ENCODE results near the gene TMPRSS13. TPM values are rescaled to one million over a fixed set of nuclear protein-coding genes. Genes with fewer than 3 reads are reported as not detected.

Gene TMPRSS13
- total RNA-seq, 4 donors from 2014 or later: 0.13 to 0.67 (median 0.31) TPM; not detected in 1

DNA sequence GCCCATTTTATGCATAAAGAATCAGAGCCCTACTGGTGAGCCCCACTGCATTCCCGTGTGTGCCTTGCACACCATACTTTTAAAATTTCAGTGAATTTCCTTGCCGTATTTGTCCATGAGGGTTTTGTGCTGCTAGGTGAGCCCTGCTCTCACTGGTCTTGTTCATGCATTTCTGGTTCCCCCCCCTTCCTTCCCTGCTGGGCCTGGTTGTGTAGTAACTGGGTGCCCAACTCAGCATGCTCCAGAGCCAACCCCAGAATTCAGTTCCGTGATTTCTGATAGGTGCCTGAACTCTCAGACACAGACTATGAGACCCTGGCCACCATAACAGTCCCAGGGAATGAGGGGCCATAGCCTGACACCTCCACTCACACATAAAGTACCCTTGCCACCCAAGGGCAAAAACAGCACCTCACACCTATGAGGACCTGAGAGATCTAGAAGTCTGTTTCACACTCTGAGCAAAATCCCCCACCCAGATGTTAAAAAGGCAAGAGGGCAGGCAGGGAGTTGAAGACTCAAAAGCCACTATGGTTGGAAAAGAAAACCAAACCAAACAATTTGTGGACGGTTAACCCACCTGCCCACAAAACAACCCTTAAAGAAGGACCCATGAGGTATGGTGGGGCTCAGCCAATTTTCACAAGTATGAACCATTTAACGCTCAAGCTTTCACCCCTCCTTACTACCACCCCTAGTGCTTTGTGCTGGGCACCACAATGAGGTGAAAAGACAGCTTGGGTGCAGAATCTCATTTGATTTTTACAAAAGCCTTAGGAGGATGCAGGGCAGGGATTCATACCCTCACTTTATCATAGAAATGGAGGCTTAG lies 40.2 kb upstream of the TMPRSS13 start:
- ATAC-seq: no peak
- Histone ChIP-seq H3K27ac (no peak overlapping the region), H3K4me1 (no peaks in the 10 kb centered on the region), H3K27me3 (peaks cover 24% of the 10 kb centered on the region), H3K9me3 (no peaks in the 10 kb centered on the region), H3K4me3 (no peak overlapping the region), H3K36me3 (no peaks in the 10 kb centered on the region)
- TF ChIP-seq POLR2AphosphoS5 (IDR thresholded peaks at IDR 0.05) (no peak), POLR2A (IDR thresholded peaks at IDR 0.05) (no peak), EP300 (IDR thresholded peaks at IDR 0.05) (no peak)
- TF ChIP-seq, protein P1, sequence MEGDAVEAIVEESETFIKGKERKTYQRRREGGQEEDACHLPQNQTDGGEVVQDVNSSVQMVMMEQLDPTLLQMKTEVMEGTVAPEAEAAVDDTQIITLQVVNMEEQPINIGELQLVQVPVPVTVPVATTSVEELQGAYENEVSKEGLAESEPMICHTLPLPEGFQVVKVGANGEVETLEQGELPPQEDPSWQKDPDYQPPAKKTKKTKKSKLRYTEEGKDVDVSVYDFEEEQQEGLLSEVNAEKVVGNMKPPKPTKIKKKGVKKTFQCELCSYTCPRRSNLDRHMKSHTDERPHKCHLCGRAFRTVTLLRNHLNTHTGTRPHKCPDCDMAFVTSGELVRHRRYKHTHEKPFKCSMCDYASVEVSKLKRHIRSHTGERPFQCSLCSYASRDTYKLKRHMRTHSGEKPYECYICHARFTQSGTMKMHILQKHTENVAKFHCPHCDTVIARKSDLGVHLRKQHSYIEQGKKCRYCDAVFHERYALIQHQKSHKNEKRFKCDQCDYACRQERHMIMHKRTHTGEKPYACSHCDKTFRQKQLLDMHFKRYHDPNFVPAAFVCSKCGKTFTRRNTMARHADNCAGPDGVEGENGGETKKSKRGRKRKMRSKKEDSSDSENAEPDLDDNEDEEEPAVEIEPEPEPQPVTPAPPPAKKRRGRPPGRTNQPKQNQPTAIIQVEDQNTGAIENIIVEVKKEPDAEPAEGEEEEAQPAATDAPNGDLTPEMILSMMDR (IDR thresholded peaks at IDR 0.05): no peak
- 90 to 100% methylated on average over 2 to 4 of the region's 5 CpGs for WGBS, 2 donors (ENCODE audit: low coverage in 1 of 2)

DNA sequence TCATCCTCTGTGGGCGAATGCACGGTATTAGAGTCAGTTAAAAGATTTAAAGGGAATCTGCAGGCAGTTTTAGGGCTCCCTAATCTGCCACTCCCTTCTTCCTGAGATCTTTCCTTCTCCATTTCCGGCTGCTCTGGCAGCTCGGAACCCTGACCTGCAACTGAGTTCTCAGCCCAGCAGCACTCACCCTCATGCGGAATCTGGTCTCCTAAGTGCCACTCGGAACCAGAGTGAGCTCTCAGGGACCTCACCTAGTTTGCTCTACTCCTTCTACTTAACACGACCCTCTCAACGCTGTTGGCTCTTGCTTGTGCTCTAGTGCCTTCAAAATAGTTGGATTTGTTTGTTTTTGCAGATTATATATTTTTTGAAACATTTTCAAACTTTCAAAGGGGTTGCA lies 37.7 kb upstream of the TMPRSS13 start:
- no peak overlapping the region for H3K27ac ChIP-seq
- no peaks in the 10 kb centered on the region for H3K36me3 ChIP-seq
- WGBS, 2 donors (ENCODE audit: low coverage in 1 of 2): 65 to 78% methylated on average over 2 to 8 of the region's 8 CpGs
- H3K4me3 ChIP-seq: no peak overlapping the region
- H3K4me1 ChIP-seq: no peaks in the 10 kb centered on the region
- no peak for ATAC-seq
- H3K27me3 ChIP-seq: peaks cover 13% of the 10 kb centered on the region
- no peak for TF ChIP-seq EP300 (IDR thresholded peaks at IDR 0.05)
- no peak for TF ChIP-seq POLR2AphosphoS5 (IDR thresholded peaks at IDR 0.05)
- no peak for TF ChIP-seq POLR2A (IDR thresholded peaks at IDR 0.05)
- TF ChIP-seq, protein P1 (IDR thresholded peaks at IDR 0.05): no peak
- no peaks in the 10 kb centered on the region for H3K9me3 ChIP-seq

DNA sequence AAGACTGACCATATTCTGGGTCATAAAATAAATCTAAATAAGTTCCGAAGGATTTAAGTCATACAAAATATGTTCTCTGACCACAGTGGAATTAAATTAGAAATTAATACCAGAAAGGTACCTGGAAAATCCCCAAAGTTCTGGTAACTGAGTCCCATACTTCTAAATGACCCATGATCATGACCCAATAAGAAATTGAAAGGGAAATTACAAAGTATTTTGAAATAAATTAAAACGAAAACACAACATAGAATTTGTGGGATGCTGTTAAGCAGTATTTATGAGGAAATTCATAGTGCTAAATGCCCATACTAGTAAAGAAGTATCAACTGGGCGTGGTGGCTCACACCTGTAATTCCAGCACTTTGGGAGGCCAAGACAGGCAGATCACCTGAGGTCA lies 33.6 kb upstream of the TMPRSS13 start:
- Histone ChIP-seq H3K36me3 (no peaks in the 10 kb centered on the region), H3K4me1 (no peaks in the 10 kb centered on the region), H3K27ac (no peak overlapping the region), H3K27me3 (no peaks in the 10 kb centered on the region), H3K4me3 (no peak overlapping the region), H3K9me3 (no peaks in the 10 kb centered on the region)
- no peak for ATAC-seq
- TF ChIP-seq POLR2AphosphoS5 (IDR thresholded peaks at IDR 0.05) (no peak), POLR2A (IDR thresholded peaks at IDR 0.05) (no peak), EP300 (IDR thresholded peaks at IDR 0.05) (no peak)
- TF ChIP-seq, protein P1 (IDR thresholded peaks at IDR 0.05): no peak
- 93 to 96% methylated on average over 3 of the region's 3 CpGs for WGBS, 2 donors (ENCODE audit: low coverage in 1 of 2)

DNA sequence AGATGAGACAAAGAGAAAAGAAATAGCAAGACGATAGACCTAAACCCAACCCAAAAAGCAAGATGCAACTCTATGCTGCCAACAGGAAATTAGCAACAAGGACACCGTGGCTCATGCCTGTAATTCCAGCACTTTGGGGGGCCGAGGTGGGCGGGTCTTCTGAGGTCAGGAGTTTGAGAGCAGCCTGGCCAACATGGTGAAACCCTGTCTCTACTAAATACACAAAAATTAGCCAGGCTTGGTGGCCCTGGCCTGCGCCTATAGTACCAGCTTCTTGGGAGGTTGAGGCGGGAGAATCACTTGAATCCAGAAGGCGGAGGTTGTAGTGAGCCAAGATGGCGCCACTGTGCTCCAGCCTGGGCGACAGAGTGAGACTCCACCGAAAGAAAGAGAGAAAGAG lies 32.7 kb upstream of the TMPRSS13 start:
- Histone ChIP-seq H3K36me3 (no peaks in the 10 kb centered on the region), H3K27me3 (no peaks in the 10 kb centered on the region), H3K27ac (no peak overlapping the region), H3K9me3 (peaks cover 0 to 4% (median 0%) of the 10 kb centered on the region in 3 donors), H3K4me3 (no peak overlapping the region), H3K4me1 (no peaks in the 10 kb centered on the region)
- WGBS, 2 donors (ENCODE audit: low coverage in 1 of 2): 87 to 94% methylated on average over 3 to 9 of the region's 10 CpGs
- no peak for ATAC-seq
- TF ChIP-seq, protein P1 (IDR thresholded peaks at IDR 0.05): no peak
- TF ChIP-seq POLR2A (IDR thresholded peaks at IDR 0.05) (no peak), POLR2AphosphoS5 (IDR thresholded peaks at IDR 0.05) (no peak), EP300 (IDR thresholded peaks at IDR 0.05) (no peak)

DNA sequence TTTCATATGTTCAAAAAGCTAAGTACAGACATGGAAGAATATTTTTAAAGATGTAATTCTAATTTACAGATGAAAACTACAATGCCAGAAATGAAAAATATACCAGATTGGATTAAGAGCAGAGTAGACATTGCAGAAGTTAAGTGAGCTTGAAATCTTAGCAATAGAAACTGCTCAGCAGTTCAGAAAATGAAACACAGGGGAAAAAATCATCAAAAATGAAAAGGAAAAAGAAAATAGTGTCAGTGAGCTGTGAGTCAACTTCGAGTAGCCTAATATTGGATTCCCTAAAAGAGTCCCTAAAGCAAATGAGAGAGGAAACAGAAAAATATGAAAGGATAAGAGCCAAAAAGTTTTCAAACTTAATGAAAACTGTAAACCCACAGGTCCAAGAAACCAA lies 31.2 kb upstream of the TMPRSS13 start:
- Histone ChIP-seq H3K36me3 (no peaks in the 10 kb centered on the region), H3K27ac (no peak overlapping the region), H3K4me3 (no peak overlapping the region), H3K9me3 (peaks cover 0 to 4% (median 0%) of the 10 kb centered on the region in 3 donors), H3K4me1 (no peaks in the 10 kb centered on the region), H3K27me3 (no peaks in the 10 kb centered on the region)
- no peak for ATAC-seq
- 67 to 78% methylated on average over 1 of the region's 1 CpG for WGBS, 2 donors (ENCODE audit: low coverage in 1 of 2)
- TF ChIP-seq EP300 (IDR thresholded peaks at IDR 0.05): no peak
- TF ChIP-seq POLR2AphosphoS5 (IDR thresholded peaks at IDR 0.05): no peak
- TF ChIP-seq POLR2A (IDR thresholded peaks at IDR 0.05): no peak
- TF ChIP-seq, protein P1 (IDR thresholded peaks at IDR 0.05): no peak

Data from gastroesophageal sphincter (tissue), 4 donors.